GM21528 (cell line): Measurements from ENCODE around the gene CEP112.
"Not testable (repeated sequence)": the region's sequence is repeated elsewhere in the genome, so short reads cannot be mapped to it uniquely, and the experiment has no call there.

Experiments
- ATAC-seq: cut with Tn5 transposase; IDR thresholded peaks from one replicate; pipeline ENCODE4 v1.9.1; 2021; ENCODE audit warnings: mild to moderate bottlenecking, moderate library complexity; ENCODE audit not compliant: unreplicated experiment, low FRiP score

CEP112 gene

GRCh38 chr17:65753348-65753747, 438.6 kb downstream of the CEP112 start:
- ATAC-seq, result no peak

- no peak for ATAC-seq
Measured at GRCh38 chr17:65751263-65751662, 440.7 kb downstream of the CEP112 start.

GRCh38 chr17:65750631-65751115, 441.3 kb downstream of the CEP112 start:
- no peak for ATAC-seq

- ATAC-seq, result no peak
Measured at GRCh38 chr17:65750166-65750565, 441.8 kb downstream of the CEP112 start.

- ATAC-seq, result no peak
Measured at GRCh38 chr17:65749479-65749878, 442.5 kb downstream of the CEP112 start.

- ATAC-seq, result no peak
Measured at GRCh38 chr17:65745241-65745640, 446.7 kb downstream of the CEP112 start.

- no peak for ATAC-seq
Measured at GRCh38 chr17:65743308-65743655, 448.7 kb downstream of the CEP112 start.

GRCh38 chr17:65742403-65743307, 449.3 kb downstream of the CEP112 start:
- no peak for ATAC-seq

- no peak for ATAC-seq
Measured at GRCh38 chr17:65741710-65742109, 450.2 kb downstream of the CEP112 start.

- no peak for ATAC-seq
Measured at GRCh38 chr17:65739034-65739433, 452.9 kb downstream of the CEP112 start.

- ATAC-seq, result no peak
Measured at GRCh38 chr17:65737451-65737850, 454.5 kb downstream of the CEP112 start.

GRCh38 chr17:65733314-65733713, 458.6 kb downstream of the CEP112 start:
- no peak for ATAC-seq

GRCh38 chr17:65732667-65733066, 459.3 kb downstream of the CEP112 start:
- ATAC-seq, result not testable (repeated sequence)

- no peak for ATAC-seq
Measured at GRCh38 chr17:65730711-65731169, 461.2 kb downstream of the CEP112 start.

GRCh38 chr17:65729207-65729606, 462.7 kb downstream of the CEP112 start:
- no peak for ATAC-seq

GRCh38 chr17:65727832-65728231, 464.1 kb downstream of the CEP112 start:
- ATAC-seq, result no peak

- ATAC-seq, result no peak
Measured at GRCh38 chr17:65727246-65727645, 464.7 kb downstream of the CEP112 start.

GRCh38 chr17:65723431-65724151, 468.3 kb downstream of the CEP112 start:
- ATAC-seq, result no peak

GRCh38 chr17:65718601-65719000, 473.3 kb downstream of the CEP112 start:
- no peak for ATAC-seq

- no peak for ATAC-seq
Measured at GRCh38 chr17:65712383-65713267, 479.3 kb downstream of the CEP112 start.
